ENCODE data around the gene MEIS3. TPM values are rescaled to one million over a fixed set of nuclear protein-coding genes. Genes with fewer than 3 reads are reported as not detected.
A peak's percentile ranks its signal among the peaks of the same experiment; 100 is the strongest.

MEIS3 gene
- total and polyA plus RNA-seq, 9 of the 15 experiments (the other 6 are each of a cell fraction or from before 2014, with no cell fraction given) = 0.06 to 0.80 (median 0.25) TPM; not detected in 1

DNA sequence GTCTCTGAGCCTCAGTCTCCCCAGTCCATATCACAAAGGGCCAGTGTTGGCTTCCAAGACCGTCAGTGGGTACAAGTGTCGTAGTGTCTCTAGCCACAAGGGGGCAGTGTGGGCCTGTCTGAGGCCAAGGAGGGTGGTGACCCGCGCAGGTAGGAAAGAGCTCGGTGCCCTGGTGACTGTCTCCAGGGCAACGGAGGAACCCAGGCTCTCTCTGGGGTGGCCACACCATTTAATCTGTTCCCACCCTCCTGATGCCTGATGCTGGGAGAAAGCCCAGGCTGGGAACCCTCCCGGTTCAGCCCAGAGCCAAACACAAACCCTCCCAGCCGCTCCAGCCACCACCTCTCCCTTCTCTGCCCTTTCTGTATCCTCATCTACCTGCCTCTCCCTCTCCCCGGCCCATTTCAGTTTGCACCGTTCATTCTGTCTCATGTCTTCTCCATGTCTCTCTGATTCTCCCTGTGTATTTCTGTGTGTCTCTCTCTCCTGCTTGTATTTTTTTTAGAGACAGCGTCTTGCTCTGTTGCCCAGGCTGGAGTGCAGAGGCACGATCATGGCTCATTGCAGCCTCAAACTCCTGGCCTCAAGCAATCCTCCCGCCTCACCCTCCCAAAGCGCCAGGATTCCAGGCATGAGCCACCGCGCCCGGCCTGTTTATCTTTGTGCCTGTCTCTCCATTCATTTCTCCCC, 17.5 kb upstream of the MEIS3 start:
- Histone ChIP-seq H3K36me3 (ENCODE audit: control insufficient read depth, insufficient read depth, low read length) (no peaks in the 10 kb centered on the region), H3K4me1 (replicated peaks in 1 of 2; ENCODE audit: control insufficient read depth in 2 of 2, insufficient read depth in 2 of 2, low read length in 2 of 2) (peaks cover 0 to 4% of the 10 kb centered on the region in 2 experiments; a peak in 2 of 5 replicates), H4K20me1 (replicated peaks; ENCODE audit: control insufficient read depth, insufficient read depth, low read length) (peaks cover 19% of the 10 kb centered on the region; the same call in 1 of the 2 replicates), H3K27me3 (ENCODE audit: control insufficient read depth in 2 of 2, insufficient read depth in 2 of 2, low read length in 2 of 2) (peaks cover 3 to 6% of the 10 kb centered on the region in 2 experiments; a peak in 1 of 5 replicates), H3K4me2 (ENCODE audit: insufficient read depth, low read length) (no peak overlapping the region), H3K79me2 (ENCODE audit: control insufficient read depth, insufficient read depth, low read length) (no peaks in the 10 kb centered on the region), H3K9me1 (ENCODE audit: control insufficient read depth, insufficient read depth, low read length) (peaks cover 3% of the 10 kb centered on the region), H3K9me3 (replicated peaks; ENCODE audit: control insufficient read depth, insufficient read depth, low read depth, low read length) (no peaks in the 10 kb centered on the region), H3K9ac (ENCODE audit: insufficient read depth in 1 of 2, low read depth in 2 of 2, low read length in 2 of 2) (no peak overlapping the region), H2AFZ (ENCODE audit: low read depth, low read length) (no peak overlapping the region), H3K4me3 (no peak overlapping the region), H3K27ac (ENCODE audit: extremely low read depth, low read depth, low read length) (no peak overlapping the region)
- DNase-seq (ENCODE audit: extremely low read depth in 1 of 4, low spot score in 3 of 4) (peak; percentile 79 to 85 (median 80)), ATAC-seq (peak; percentile 97), FAIRE-seq (peak; percentile 87)
- WGBS (ENCODE audit: insufficient coverage, low coverage, missing lambda C conversion rate) = 12% methylated on average over 15 of the region's 17 CpGs
- POLR2A ChIA-PET = interaction anchor here (0.5 to 2.0 kb wide), 5 partner anchors 9 to 270 kb away, joined by 3 to 6 read pairs (median 5); no protein-coding TSS in a partner anchor
- intact Hi-C loops (cut with micrococcal nuclease) = loop anchor here (1.0 to 5.0 kb wide), 3 partner anchors 45 to 261 kb away; partner anchors contain the start of genes KPTN and NAPA
- BruUV-seq (replicated peaks) = no TSS peak
- in situ Hi-C loops (cut with MboI) = loop anchor here (5.0 kb wide), 1 partner anchor 260 kb away; no protein-coding TSS in a partner anchor
- CTCF ChIA-PET (ENCODE audit: low intra/inter-chr PET ratio) = interaction anchor here (0.7 to 4.6 kb wide), 9 partner anchors 46 to 753 kb away, joined by 3 to 79 read pairs (median 3); no protein-coding TSS in a partner anchor
- TF ChIP-seq KLF13 (tag; IDR thresholded peaks at IDR 0.05; ENCODE audit: borderline replicate concordance, low read depth) (no peak), CSDE1 (IDR thresholded peaks at IDR 0.05) (peak in 1 of 2 experiments; percentile 38; a peak in 1 of 4 replicates), MAFF (IDR thresholded peaks at IDR 0.05; ENCODE audit: low read length) (no peak), HCFC1 (IDR thresholded peaks at IDR 0.05; ENCODE audit: low read depth, low read length) (0 out of 2 replicates have a peak, but pooled peaks have one; percentile 38), CC2D1A (IDR thresholded peaks at IDR 0.05) (peak; percentile 81; the same call in 1 of the 2 replicates), RCOR1 (IDR thresholded peaks at IDR 0.05; ENCODE audit: borderline replicate concordance in 1 of 2, low read depth in 2 of 2, low read length in 2 of 2) (peak in 1 of 2 experiments; percentile 53; a peak in 2 of 4 replicates), BHLHE40 (IDR thresholded peaks at IDR 0.05; ENCODE audit: low read length) (0 out of 2 replicates have a peak, but pooled peaks have one; percentile 12), ARID2 (IDR thresholded peaks at IDR 0.05) (peak; percentile 90), SMC3 (conservative IDR thresholded peaks at IDR 0.05; ENCODE audit: insufficient read depth, low read depth, low read length) (peak; percentile 97), C11orf30 (IDR thresholded peaks at IDR 0.05; ENCODE audit: low read depth) (no peak), NBN (IDR thresholded peaks at IDR 0.05; ENCODE audit: low read depth) (no peak), ZNF79 (CRISPR knock-in tag; IDR thresholded peaks at IDR 0.05; ENCODE audit: low read depth) (no peak), ZNF263 (CRISPR knock-in tag; IDR thresholded peaks at IDR 0.05; ENCODE audit: borderline replicate concordance) (peak; percentile 46; the same call in 1 of the 2 replicates), NEUROD1 (IDR thresholded peaks at IDR 0.05; ENCODE audit: borderline replicate concordance, low read depth, low read length, partially characterized antibody) (peak; percentile 31), NCOA6 (IDR thresholded peaks at IDR 0.05) (no peak), CBX1 (IDR thresholded peaks at IDR 0.05; ENCODE audit: low read depth) (no peak), ZFPM2 (CRISPR knock-in tag; IDR thresholded peaks at IDR 0.05) (no peak), CREB1 (IDR thresholded peaks at IDR 0.05) (no peak), CREB1 (CRISPR knock-in tag; IDR thresholded peaks at IDR 0.05) (0 out of 2 replicates have a peak, but pooled peaks have one; percentile 42)
- TF ChIP-seq, protein P1, sequence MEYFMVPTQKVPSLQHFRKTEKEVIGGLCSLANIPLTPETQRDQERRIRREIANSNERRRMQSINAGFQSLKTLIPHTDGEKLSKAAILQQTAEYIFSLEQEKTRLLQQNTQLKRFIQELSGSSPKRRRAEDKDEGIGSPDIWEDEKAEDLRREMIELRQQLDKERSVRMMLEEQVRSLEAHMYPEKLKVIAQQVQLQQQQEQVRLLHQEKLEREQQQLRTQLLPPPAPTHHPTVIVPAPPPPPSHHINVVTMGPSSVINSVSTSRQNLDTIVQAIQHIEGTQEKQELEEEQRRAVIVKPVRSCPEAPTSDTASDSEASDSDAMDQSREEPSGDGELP (CRISPR knock-in tag; IDR thresholded peaks at IDR 0.05; ENCODE audit: borderline replicate concordance) = peak; percentile 33; the same call in 1 of the 2 replicates
- TF ChIP-seq, protein P2, sequence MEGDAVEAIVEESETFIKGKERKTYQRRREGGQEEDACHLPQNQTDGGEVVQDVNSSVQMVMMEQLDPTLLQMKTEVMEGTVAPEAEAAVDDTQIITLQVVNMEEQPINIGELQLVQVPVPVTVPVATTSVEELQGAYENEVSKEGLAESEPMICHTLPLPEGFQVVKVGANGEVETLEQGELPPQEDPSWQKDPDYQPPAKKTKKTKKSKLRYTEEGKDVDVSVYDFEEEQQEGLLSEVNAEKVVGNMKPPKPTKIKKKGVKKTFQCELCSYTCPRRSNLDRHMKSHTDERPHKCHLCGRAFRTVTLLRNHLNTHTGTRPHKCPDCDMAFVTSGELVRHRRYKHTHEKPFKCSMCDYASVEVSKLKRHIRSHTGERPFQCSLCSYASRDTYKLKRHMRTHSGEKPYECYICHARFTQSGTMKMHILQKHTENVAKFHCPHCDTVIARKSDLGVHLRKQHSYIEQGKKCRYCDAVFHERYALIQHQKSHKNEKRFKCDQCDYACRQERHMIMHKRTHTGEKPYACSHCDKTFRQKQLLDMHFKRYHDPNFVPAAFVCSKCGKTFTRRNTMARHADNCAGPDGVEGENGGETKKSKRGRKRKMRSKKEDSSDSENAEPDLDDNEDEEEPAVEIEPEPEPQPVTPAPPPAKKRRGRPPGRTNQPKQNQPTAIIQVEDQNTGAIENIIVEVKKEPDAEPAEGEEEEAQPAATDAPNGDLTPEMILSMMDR (IDR thresholded peaks at IDR 0.05 in 2 of 3, conservative IDR thresholded peaks at IDR 0.05 in 1 of 3; ENCODE audit: insufficient read depth in 2 of 3, low read depth in 1 of 3, low read length in 3 of 3) = peak; percentile 89 to 93 (median 93)
